GM19043 (cell line): ENCODE data around the gene TMOD3.

Source experiments
- ATAC-seq: cut with Tn5 transposase; IDR thresholded peaks from one replicate; pipeline ENCODE4 v1.9.1; 2021; ENCODE audit warnings: low read depth; ENCODE audit not compliant: unreplicated experiment

Gene TMOD3

DNA sequence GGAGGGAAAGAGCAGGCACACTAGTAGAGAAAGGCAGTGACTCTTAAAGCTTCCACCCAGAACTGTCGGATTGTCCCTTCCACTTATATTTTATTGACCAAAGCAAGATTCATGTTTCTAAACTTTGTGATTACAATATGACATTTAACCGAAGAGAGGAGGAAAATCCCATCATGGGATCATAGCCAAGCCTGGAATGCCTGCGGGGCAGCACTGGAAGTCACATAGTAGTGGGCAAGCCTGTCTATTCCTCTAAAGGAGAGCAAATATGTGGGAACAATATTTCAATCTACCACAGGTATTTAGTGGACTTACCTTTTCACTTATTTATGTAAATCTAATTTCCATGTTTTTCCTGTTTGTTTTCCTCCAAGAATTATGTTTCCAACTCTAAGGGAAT lies 3.8 kb upstream of the TMOD3 start:
- no peak for ATAC-seq

DNA sequence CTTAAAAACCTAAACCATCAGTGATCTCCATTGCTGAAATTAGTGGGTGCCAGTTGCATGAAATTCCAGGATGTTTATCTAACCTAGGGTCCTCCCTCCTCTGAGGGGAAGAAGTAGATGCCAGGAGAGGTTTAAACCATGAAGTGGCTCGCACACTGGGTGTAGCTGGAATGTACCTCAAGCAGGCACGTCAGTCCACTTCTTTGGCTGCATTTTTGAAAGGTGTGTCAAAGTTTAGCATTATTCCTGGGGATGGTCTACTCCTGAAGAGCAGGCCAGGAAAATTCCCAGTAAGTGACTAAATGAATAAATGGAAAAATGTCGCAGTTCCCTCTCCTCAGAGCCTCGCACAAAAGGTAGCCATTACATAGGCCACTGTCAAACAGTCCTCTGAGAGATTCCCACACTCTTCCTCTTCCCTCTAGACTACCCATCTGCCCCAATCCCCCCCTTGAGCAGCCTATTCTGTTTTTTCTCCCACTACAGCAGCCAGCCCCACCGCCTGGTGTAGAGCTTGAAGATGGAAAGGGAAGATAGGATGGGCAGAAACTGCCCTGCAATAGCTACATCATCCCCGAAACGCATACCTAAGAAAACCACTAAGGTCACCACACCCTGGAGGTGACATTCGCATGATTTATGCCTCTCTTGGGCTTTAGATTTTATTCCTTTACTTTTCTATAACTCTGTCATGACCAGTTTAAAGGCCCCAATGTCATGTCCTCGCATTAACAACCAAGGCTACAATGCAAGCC lies 655 bp upstream of the TMOD3 start:
- ATAC-seq: no peak

DNA sequence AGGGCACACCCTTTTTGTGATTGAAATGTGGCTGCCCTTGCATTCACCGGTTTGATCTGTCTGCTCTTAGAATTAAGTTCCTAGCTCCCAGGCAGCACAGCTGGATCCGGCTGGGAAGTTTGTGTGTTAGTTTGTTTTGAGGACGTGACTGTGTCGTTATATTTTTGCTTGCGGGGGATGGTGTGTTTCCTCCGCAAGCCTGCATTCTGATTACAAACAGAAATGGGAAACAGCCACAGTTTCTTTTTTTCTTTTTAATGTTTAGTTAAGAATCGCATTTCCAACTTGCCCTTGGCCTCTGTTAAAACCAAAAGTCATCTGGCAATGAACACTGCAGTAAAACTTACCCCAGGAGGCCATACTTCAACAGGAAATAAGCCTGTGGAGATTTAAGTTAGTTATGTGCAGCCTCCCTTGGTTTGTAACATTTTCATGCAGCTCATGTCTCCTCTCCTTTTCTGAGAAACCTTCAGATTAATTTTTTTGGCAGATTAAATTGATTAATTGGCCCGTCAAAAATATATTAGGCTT lies 888 bp downstream of the TMOD3 start:
- no peak for ATAC-seq

DNA sequence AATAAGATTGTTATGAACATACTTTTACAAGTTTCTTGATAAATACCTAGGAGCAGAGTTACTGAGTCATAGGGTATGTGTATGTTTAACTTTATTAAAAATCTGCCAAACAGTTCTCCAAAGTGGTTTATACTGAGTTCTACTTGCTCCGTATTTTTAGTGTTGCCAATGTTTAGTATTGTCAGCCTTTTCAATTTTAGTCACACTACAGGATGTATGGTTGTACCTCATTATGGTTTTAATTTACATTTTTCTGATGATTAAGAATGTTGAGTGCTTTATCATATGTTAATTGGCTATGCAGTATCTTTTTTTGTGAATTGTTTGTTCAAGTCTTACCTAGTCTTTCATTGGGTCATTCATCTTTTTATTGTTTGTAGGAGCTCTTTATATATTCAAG lies 4.3 kb downstream of the TMOD3 start:
- ATAC-seq: no peak

DNA sequence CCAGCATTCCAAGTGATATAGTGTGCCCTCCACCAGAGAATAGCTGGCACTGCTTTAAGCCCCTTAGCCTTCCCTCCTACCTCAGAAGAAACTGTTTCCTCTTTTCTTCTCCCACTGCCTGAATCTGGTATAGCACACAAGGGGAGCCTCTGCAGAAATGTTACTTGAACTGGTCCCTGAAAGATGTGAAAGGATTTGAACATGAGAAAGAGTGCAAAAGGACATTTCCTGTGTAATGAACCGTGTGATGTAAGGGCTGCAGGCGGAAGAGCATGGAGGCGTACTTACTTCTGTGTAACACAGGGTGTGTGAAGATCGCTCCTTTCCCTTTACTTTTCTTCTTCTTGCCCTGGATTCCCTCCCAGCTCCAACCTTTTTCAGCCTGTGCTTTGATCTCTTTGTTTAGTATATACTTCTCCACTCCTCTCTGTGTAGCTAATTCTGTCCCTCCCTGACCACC lies 8.4 kb downstream of the TMOD3 start:
- peak; percentile 74 for ATAC-seq

DNA sequence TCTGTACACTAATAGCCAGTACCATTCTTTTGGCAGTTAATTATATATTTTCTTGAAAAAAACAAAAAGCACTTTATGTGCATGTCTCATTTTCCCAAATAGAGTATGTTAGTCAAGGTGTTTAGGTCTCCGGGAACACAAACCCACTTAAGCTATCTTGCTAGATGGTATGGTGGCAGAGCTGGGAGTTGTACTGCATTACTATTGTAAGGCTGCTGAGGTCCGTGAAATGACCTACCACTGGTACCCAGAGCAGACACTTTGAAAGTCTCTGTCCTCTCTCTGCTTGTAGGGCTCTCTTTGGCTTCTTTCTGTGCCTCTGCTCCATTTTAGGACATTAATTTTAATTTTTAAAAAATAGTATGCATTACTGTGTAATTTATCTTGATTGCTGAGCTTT lies 8.8 kb downstream of the TMOD3 start:
- peak; percentile 11 for ATAC-seq

DNA sequence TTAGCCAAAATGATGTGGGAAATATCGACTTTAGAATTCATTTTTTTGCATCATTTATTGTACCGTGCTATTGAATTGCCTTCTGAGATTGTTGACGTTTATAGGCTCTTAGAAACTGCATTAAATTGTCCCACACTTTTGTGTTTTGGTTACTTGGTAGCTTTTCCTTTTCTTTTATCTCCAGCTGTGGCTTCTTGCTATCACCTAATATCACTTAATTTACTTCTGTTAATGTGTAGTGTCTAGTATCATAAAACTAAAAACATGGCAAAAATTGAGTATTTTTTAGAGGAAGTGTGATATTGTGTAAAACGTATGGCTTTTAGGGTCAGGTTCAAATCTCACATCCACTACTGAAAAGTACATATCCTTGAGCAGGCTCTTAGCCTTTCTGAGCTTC lies 11.2 kb downstream of the TMOD3 start:
- no peak for ATAC-seq

DNA sequence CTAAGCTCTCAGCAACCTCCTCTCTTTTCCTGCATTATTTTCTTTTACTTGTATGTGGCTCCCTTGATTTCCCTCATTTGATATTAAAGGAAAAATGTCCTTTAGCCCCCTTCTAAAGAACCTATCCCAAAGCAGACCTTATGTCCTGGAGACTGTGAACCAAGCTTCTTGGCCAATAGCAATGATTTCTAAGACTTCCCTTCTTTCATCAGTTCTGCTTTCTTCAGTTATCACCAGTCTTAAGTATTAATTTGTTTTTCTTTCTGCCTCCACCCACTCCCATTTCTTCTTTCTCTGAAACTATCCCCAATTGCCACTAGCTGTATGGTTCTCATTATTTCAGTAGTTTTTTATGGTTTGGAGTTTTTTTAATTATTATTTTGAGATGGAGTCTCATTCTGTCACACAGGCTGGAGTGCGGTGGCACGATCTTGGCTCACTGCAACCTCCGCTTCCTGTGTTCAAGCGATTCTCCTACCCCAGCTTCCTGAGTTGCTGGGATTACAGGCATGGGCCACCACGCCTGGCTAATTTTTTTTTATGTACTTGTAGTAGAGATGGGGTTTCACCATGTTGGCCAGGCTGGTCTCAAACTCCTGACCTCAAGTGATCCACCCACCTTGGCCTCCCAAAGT lies 12.1 kb downstream of the TMOD3 start:
- ATAC-seq: no peak

DNA sequence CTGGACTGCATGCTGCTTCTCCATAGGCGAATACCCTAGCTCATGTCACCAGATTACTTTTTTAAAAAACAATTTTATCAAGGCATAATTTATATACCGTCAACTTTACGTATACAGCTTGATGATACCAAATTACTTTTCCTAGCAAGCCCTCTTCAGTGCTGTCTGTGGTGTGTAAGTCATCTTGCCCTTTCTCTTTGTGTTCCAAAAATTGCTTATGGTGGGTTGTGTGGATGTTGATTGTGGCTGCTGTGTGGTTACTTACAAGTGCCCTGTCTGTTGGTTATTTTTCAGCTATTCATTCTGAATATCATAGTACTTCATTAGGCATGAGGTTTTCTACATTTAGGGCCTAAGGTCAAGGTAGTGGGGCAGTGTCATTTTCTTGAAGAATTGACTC lies 12.8 kb downstream of the TMOD3 start:
- ATAC-seq: no peak

DNA sequence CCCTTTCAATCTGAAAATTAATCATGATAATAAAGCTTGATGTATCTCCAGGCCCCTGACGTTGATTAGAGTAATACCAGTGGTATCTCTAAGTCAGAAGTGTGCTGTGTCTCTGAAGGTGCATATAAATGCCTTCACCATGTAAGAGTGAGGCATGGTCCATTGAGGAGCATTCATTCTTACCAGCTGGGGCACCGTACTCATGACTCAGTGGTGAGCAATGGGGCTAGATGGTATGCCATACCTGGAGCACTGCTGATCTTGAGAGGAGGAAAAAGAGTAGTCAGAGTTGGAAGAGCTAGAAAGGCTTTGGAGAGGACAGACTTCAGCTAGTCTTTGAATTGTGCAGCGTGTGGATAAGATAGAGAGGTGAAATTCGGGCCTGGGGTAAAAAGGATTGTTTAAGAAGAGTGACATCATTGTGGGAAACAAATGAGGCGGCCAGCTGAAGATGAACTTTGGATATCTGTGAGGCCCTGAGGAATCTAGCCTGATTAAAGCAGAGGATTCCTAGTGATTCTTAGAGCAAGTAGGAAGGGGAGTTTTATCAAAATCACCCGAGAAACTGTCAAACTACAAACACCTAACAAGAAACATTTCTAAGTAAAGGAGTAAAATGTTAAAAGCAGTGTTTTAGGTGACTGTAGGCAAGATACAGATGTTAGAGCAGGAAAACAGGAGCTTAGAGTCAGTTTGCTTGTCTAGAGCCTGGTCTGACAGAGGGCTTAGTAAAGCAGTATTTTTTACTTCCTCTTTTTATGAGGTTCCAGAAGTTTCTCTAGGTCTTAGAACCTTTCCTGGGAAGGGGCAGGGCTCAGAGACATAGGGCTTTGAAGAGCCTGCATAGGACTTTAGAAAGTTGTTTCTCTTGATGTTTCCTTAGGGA lies 13.6 kb downstream of the TMOD3 start:
- peak; percentile 64 for ATAC-seq

DNA sequence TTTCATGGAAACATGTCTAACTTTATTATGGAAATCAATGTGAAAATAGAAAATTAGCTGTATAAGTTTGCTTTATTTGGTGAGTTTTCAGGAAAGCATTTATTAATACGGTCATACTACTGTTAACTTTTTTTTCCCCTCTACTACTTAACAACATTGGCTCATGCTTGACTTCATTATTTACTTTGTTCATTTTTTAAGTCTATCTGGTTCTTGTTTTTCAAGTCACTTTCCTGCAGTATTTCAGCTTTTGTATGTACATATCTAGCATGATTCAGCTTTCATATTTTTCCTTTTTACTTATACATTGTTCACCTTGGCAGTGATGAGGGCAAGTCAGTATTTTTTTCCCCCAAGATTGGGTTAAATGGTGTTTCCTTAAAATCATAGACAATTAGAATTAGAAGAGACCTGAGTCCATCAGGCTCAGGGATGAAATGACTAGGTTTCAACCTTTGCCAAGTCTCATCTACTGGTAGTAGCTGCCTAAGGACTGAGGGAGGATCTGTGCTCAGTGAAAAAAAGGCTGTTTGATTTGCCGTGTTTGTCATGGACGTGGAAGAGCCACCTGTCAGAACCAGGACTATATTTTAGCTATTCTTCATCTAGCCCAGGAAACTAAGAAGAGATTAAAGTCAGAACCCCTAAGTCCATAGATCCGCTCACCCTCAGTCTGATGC lies 15.4 kb downstream of the TMOD3 start:
- no peak for ATAC-seq

DNA sequence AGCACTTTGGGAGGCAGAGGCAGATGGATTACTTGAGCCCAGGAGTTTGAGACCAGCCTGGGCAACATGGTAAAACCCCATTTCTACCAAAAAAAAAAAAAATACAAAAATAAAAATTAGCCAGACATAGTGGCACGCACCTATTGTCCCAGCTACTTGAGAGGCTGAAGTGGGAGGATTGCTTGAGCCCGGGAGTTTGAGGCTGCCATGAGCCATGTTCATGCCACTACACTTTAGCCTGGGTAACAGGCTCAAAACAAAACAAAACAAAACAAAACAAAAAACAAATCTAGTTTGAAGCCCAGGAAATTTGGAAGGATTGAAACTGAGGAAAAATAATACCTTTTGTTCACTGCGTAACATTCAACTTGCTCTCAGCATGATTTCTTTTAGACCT lies 16.6 kb downstream of the TMOD3 start:
- no peak for ATAC-seq

DNA sequence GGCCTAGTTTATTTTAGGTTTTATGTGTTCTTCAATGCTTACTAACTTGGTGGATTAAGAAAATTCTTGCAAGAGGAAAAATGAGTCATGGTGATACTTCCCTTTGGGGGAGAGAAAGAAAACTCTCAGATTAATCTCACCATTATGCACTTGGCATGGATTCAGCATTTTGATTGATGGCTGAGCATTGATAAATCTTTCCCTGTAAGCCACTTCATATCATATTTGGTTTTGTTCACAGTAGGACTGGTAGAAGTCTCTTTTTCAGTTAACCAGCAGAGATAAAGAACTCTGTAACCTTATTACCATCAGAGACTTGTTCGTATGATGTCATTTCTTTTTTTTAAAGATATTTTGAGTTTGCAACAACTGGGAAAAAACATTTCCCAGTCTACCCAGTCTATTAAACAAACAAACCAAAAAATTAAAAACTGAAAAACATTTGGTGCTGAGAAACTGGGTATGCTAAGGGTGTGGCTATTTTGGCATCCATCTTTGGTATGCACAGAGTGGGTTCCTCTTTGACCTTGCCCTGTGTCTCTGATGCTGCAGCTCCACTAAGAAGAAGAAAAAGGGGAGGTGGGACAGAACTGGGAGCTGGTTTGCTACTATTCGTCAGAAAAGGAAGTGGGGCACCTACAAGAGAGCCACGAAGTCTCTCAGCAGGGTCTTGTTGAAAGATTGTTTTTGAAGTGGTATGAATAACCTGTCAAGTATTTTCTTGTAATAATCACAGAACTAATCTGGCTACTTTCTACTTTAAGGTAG lies 17.2 kb downstream of the TMOD3 start:
- ATAC-seq: no peak

DNA sequence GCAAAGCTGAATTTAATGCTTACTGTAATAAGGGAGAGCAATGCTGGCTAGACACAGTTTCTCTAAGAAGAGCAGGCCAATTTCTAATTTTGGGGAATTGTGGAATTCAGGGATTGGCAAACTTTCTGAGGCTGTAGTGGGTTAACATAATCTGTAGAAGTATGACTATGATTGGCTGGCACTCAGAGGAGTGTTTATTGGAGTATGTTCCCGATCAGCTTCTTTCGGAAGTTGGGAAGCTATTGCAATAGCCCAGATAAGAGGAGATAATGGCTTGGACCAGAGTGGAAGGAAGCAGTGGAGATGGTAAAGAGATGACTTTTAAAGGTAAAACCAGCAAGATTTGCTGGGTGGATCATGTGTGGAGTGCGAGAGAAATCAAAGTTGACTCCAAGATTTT lies 19.4 kb downstream of the TMOD3 start:
- no peak for ATAC-seq

DNA sequence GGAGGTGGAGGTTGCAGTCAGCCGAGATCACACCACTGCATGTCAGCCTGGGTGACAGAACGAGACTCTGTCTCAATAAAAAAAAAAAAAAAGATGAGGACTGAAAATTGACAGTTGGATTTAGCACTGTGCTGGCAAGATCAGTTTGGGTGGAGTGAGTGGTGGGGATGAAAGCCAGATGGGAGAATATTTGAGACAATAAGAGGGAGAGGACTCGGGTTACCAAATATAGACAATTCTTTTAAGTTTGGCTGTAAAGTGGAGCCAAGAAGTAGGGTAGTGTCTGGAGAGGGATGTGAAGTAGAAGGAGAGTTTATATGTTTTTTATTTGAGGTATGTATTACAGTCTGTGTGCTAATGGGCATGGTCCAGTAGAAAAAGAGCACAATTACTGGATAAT lies 20.4 kb downstream of the TMOD3 start:
- ATAC-seq: no peak

DNA sequence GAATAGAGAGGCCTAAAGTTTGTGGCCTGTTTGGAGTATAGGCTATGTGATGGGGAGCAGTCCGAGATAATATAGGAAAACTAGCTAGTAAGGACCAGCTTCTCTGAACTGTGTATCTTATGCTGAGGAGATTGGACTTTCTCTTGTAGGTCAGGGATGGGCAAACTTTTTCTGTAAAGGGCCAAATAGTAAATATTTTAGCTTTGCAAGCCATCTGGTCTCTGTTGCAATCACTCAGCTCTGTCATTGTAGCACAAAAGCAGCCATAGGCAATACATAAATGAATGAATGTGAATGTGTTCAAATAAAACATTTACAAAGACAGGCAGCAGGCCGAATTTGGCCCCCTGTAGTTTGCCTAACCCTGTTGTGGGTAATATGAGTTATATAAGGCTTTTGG lies 24.5 kb downstream of the TMOD3 start:
- no peak for ATAC-seq

DNA sequence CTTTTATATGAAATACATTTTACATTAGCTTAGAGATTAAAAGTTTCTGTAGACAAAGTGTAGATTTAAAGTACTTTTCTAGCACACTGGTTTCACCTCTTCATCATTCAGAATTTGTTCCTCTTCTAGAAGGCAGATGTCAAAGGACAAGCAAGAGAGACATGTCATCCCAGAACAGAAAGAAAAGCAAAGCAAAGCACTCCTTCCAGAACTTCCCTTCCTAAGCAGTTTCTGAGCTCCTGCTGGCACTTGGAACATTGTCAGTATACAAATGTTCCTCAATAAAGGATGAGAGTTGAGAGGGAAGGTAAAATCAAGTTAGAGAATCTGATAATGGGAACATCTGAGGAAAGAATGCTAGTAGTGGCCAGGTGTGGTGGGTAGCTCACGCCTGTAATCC lies 26.2 kb downstream of the TMOD3 start:
- no peak for ATAC-seq

DNA sequence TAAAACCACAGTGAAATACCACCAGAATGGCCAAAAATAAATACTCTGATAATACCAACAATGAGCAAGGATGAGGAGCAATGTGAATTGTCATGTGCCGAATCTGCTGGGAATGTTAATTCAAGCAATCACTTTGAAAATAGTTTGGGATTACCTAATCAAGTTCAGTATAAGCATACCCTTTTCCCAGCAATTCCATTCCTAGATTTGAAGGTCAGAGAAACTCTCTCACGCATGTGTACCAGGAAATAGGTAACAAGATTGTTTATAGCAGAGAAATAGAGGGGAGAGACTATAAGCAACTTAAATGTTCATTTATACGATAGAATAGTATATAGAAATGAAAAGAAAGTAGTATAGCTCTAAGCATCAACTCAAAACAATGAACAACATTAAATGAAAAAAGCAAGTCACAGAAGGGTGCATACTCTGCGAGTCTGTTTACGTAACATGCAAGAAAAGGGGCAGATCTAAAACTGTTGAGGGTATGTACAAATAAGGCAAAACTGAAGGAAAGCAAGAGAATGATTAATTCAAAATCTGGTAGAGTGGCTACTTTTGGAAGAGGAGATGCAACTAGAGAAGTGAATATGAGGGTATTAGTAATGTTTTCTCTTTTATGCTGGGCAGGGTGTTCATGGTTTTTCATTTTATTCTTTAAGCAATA lies 27.4 kb downstream of the TMOD3 start:
- no peak for ATAC-seq
